ENCODE data around the gene APOC3.
"Not testable (repeated sequence)": the region's sequence is repeated elsewhere in the genome, so short reads cannot be mapped to it uniquely, and the experiment has no call there.

The APOC3 gene

DNA sequence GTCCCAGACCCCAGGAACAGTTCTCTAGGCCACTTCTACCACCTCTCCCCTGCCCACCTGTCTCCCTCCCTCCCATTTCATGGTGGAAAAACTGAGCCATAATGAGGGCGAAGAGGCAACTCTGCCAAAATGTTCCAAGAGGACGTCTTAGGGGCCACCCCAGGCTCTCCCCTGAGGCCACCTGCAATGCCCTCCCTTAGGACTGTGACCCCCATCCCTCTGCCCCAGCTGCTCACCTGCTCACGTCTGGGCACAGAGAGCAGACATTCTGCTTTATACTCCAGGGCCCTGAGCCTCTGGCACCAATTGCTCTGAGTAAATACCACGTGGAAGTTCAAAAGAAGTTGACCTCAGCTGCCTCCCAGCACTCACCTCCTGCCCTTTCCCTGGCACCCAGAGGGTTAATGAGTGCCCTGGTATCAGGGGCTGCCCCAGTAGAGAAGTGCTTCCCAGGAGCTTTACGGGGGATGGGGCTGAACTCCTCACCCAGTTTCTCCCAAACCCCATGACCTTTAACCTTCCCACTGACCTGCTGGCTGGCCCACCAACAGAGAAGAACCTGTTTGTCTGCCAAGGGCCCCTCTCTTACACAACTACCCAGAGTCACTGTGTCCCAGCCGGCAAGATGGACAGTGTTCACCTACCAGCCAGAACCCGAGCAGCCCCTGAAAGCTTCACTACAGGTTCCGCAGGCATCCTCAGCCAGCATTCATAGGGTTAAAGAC lies 37.4 kb upstream of the APOC3 start:
- Histone ChIP-seq H3K27me3 (ENCODE audit: control insufficient read depth, insufficient read depth, low read length) (no peaks in the 10 kb centered on the region), H3K4me1 (ENCODE audit: control insufficient read depth, insufficient read depth, low read length) (peaks cover 30% of the 10 kb centered on the region), H3K36me3 (ENCODE audit: control insufficient read depth, insufficient read depth, low read length) (no peaks in the 10 kb centered on the region), H3K9me3 (ENCODE audit: control insufficient read depth, low read length) (no peaks in the 10 kb centered on the region), H3K4me3 (ENCODE audit: low read length) (no peak overlapping the region), H3K9ac (ENCODE audit: low read length) (no peak overlapping the region)

DNA sequence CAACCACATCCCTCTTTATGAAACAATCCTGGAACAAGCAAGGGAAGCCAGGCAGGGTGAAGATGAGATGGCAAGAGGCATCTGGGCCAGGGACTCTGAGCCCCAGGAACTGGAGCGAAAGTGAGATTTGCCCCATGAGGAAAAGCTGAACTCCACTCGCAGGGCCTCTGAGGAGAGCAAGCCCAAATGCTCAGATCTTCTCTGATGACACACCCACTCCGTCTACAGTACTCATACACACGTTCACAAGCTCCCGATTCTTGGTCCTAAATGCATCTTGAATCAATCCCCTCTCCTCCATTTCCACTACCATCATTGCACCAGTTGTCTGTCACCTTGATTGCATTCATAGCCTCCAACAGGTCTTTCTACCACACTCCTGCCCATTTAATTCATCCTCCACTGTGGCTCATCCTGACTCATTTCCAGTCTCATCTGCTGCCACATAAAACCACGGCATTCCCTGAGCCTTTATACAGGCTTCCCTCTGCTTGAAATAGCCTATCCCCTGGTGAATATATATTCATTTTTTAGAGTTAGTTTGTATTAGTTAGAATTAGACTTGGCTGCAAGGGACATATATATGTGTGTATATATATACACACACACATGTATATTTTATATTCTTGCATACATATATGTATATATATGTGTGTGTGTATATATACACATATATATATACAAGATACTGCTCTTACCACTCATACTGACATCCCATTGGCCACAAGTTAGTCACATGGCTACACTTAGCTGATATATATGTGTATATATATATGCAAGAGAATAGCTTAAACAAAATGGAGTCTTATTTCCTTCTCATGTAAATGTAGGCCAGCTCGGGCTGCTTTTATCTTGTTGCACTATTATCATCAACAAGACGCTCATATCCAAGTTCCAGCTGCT lies 36.6 kb upstream of the APOC3 start:
- Histone ChIP-seq H3K36me3 (ENCODE audit: control insufficient read depth, insufficient read depth, low read length) (no peaks in the 10 kb centered on the region), H3K27me3 (ENCODE audit: control insufficient read depth, insufficient read depth, low read length) (no peaks in the 10 kb centered on the region), H3K4me1 (ENCODE audit: control insufficient read depth, insufficient read depth, low read length) (peaks cover 37% of the 10 kb centered on the region), H3K9me3 (ENCODE audit: control insufficient read depth, low read length) (no peaks in the 10 kb centered on the region), H3K9ac (ENCODE audit: low read length) (no peak overlapping the region), H3K4me3 (ENCODE audit: low read length) (no peak overlapping the region)

DNA sequence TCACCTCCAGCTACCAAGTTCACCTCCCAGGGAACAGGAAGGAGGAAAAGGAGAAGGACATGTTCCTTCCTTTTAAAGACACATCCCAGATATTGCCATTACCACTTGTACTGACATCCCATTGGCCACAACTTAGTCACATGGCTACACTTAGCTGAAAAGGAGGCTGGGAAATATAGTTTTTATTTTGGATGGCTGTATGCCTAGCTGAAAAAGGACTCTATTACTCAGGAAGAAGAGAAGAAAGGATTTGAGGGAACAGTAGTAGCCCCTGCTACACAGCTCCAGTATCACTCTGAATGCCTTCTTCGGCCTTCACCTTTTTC lies 36.0 kb upstream of the APOC3 start:
- H3K4me1 ChIP-seq (ENCODE audit: control insufficient read depth, insufficient read depth, low read length), result peaks cover 32% of the 10 kb centered on the region
- no peak overlapping the region for H3K9ac ChIP-seq (ENCODE audit: low read length)
- no peaks in the 10 kb centered on the region for H3K36me3 ChIP-seq (ENCODE audit: control insufficient read depth, insufficient read depth, low read length)
- no peaks in the 10 kb centered on the region for H3K27me3 ChIP-seq (ENCODE audit: control insufficient read depth, insufficient read depth, low read length)
- no peaks in the 10 kb centered on the region for H3K9me3 ChIP-seq (ENCODE audit: control insufficient read depth, low read length)
- no peak overlapping the region for H3K4me3 ChIP-seq (ENCODE audit: low read length)

DNA sequence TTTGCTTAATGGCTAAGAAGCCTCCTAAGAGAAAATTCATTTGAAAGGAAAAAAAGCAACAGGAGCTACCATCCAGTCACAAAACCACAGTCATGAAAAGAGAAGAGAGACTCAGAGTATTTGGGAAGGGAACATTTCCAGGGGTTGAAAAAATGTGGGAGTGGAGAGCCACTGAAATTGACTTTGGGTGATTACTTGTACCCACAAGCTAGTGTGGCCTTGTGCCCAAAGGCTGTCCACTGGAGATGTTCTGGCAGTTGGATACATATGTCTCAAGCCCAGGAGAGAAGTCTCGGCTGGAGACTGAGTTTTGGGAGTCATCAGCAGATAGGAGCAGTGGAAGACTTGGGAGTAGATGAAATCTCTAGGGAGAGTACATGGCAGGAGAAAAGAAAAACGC lies 34.9 kb upstream of the APOC3 start:
- Histone ChIP-seq H3K27me3 (ENCODE audit: control insufficient read depth, insufficient read depth, low read length) (no peaks in the 10 kb centered on the region), H3K4me1 (ENCODE audit: control insufficient read depth, insufficient read depth, low read length) (peaks cover 29% of the 10 kb centered on the region), H3K9ac (ENCODE audit: low read length) (no peak overlapping the region), H3K36me3 (ENCODE audit: control insufficient read depth, insufficient read depth, low read length) (no peaks in the 10 kb centered on the region), H3K9me3 (ENCODE audit: control insufficient read depth, low read length) (no peaks in the 10 kb centered on the region), H3K4me3 (ENCODE audit: low read length) (no peak overlapping the region)

DNA sequence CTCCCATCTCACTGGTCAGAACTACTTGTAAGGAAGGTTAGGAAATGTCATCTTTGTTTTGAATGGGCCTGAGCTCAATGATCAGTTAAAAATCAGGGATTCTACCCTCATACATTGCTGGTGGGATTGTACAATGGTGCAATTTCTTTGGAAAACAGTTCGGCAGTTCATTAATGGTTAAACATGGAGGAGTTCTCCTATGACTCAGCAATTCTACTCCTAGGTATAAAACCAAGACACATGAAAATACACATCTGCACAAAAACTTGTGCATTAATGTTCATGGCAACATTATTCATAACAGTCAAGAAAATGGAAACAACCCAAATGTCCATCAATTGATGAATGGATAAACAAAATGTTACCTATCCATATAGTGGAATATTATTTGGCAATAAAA lies 33.2 kb upstream of the APOC3 start:
- no peak overlapping the region for H3K9ac ChIP-seq (ENCODE audit: low read length)
- no peaks in the 10 kb centered on the region for H3K36me3 ChIP-seq (ENCODE audit: control insufficient read depth, insufficient read depth, low read length)
- no peaks in the 10 kb centered on the region for H3K27me3 ChIP-seq (ENCODE audit: control insufficient read depth, insufficient read depth, low read length)
- no peaks in the 10 kb centered on the region for H3K9me3 ChIP-seq (ENCODE audit: control insufficient read depth, low read length)
- H3K4me1 ChIP-seq (ENCODE audit: control insufficient read depth, insufficient read depth, low read length), result peaks cover 22% of the 10 kb centered on the region
- H3K4me3 ChIP-seq (ENCODE audit: low read length), result no peak overlapping the region

DNA sequence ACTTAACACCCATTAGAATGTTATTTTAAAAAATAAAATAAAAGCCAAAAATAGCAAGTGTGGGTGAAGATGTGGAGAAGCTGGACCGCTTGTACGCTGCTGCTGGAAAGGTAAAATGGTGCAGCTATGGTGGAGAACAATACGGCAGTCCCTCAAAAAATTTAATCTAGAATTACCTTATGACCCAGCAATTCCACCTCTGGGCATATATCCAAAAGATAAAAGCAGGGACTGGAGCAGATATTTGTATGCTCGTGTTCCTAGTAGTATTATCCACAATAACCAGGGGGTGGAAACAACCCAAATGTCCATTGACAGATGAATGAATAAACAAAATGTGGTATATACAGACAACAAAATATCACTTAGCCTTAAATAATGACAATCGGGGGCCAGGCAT lies 31.9 kb upstream of the APOC3 start:
- H3K4me3 ChIP-seq (ENCODE audit: low read length), result no peak overlapping the region
- no peak overlapping the region for H3K9ac ChIP-seq (ENCODE audit: low read length)
- H3K36me3 ChIP-seq (ENCODE audit: control insufficient read depth, insufficient read depth, low read length), result no peaks in the 10 kb centered on the region
- no peaks in the 10 kb centered on the region for H3K9me3 ChIP-seq (ENCODE audit: control insufficient read depth, low read length)
- peaks cover 11% of the 10 kb centered on the region for H3K4me1 ChIP-seq (ENCODE audit: control insufficient read depth, insufficient read depth, low read length)
- H3K27me3 ChIP-seq (ENCODE audit: control insufficient read depth, insufficient read depth, low read length), result no peaks in the 10 kb centered on the region

DNA sequence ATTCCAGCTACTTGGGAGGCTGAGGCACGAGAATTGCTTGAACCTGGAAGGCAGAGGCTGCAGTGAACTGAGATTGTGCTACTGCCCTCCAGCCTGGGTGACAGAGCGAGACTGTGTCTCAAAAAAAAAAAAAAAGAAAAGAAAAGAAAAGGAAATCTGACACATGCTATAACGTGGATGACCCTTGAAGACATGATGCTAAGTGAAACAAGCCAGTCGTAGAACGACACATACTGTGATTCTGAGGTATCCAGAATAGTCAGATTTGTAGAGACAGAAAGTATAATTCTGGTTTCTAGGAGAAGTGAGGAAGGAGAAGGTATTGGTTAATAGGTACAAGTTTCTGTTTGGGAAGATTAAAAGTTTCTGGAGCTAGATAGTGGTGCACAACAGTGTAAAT lies 31.3 kb upstream of the APOC3 start:
- no peaks in the 10 kb centered on the region for H3K9me3 ChIP-seq (ENCODE audit: control insufficient read depth, low read length)
- no peak overlapping the region for H3K9ac ChIP-seq (ENCODE audit: low read length)
- no peak overlapping the region for H3K4me3 ChIP-seq (ENCODE audit: low read length)
- H3K4me1 ChIP-seq (ENCODE audit: control insufficient read depth, insufficient read depth, low read length), result peaks cover 11% of the 10 kb centered on the region
- no peaks in the 10 kb centered on the region for H3K36me3 ChIP-seq (ENCODE audit: control insufficient read depth, insufficient read depth, low read length)
- no peaks in the 10 kb centered on the region for H3K27me3 ChIP-seq (ENCODE audit: control insufficient read depth, insufficient read depth, low read length)

DNA sequence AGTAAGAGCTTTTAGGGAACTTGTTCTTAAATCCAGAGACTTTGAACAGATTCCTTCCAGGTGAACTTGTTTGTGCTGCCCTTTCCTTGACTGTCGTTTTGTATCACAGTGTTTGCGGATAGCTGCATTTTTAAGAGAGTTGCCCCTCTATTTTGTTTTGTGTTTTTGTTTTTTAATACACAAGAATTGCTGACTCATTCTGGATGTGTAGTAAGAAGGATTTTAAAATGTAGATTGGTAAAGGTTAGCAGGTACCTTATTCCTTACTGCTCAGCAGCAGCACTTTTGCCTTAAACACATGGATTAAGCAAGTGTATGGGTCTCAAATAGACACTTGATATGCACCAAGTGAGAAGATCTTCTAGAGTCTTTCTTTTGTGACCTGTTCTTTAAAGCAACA lies 29.1 kb upstream of the APOC3 start:
- Histone ChIP-seq H3K4me1 (ENCODE audit: control insufficient read depth, insufficient read depth, low read length) (peaks cover 11% of the 10 kb centered on the region), H3K4me3 (ENCODE audit: low read length) (no peak overlapping the region), H3K36me3 (ENCODE audit: control insufficient read depth, insufficient read depth, low read length) (no peaks in the 10 kb centered on the region), H3K27me3 (ENCODE audit: control insufficient read depth, insufficient read depth, low read length) (no peaks in the 10 kb centered on the region), H3K9me3 (ENCODE audit: control insufficient read depth, low read length) (no peaks in the 10 kb centered on the region), H3K9ac (ENCODE audit: low read length) (no peak overlapping the region)

DNA sequence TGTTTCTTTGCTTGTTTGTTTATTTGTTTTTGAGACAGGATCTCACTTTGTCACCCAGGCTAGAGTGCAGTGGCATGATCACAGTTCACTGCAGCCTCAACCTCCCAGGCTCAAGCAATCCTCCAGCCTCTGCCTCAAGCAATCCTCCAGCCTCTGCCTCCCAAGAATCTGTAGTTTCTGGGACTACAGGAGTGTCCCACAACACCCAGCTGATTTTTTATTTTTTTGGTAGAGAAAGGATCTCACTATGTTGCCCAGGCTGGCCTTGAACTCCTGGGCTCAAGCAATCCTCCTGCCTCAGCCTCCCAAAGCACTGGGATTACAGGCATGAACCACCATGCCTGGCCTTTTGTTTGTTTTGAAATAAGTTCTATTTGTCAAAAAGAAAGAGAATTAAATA lies 28.0 kb upstream of the APOC3 start:
- peaks cover 19% of the 10 kb centered on the region for H3K4me1 ChIP-seq (ENCODE audit: control insufficient read depth, insufficient read depth, low read length)
- not testable (repeated sequence) for H3K9me3 ChIP-seq (ENCODE audit: control insufficient read depth, low read length); H3K9ac ChIP-seq (ENCODE audit: low read length); H3K36me3 ChIP-seq (ENCODE audit: control insufficient read depth, insufficient read depth, low read length); H3K4me3 ChIP-seq (ENCODE audit: low read length); H3K27me3 ChIP-seq (ENCODE audit: control insufficient read depth, insufficient read depth, low read length)

DNA sequence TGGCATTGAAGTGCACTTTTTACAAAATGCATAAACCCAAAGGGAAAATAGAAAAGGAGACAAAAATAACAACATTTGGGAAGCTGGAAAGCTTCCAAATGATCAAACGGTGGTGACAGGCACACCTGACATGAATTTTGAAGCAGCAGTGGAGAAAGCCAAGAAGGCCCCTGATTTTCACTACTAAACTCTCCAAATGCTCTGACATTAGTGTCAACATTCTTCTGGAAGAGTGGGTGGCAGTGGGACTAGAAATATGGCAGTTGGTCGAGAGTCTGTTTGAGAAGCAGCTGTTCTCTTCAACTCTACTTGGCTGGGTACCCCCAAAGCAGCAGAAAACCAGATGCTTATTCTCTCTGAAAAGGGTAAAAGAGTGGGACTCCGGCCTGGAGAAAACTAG lies 25.7 kb upstream of the APOC3 start:
- no peaks in the 10 kb centered on the region for H3K36me3 ChIP-seq (ENCODE audit: control insufficient read depth, insufficient read depth, low read length)
- H3K4me3 ChIP-seq (ENCODE audit: low read length), result no peak overlapping the region
- no peak overlapping the region for H3K9ac ChIP-seq (ENCODE audit: low read length)
- peaks cover 27% of the 10 kb centered on the region for H3K4me1 ChIP-seq (ENCODE audit: control insufficient read depth, insufficient read depth, low read length)
- H3K9me3 ChIP-seq (ENCODE audit: control insufficient read depth, low read length), result no peaks in the 10 kb centered on the region
- H3K27me3 ChIP-seq (ENCODE audit: control insufficient read depth, insufficient read depth, low read length), result no peaks in the 10 kb centered on the region

DNA sequence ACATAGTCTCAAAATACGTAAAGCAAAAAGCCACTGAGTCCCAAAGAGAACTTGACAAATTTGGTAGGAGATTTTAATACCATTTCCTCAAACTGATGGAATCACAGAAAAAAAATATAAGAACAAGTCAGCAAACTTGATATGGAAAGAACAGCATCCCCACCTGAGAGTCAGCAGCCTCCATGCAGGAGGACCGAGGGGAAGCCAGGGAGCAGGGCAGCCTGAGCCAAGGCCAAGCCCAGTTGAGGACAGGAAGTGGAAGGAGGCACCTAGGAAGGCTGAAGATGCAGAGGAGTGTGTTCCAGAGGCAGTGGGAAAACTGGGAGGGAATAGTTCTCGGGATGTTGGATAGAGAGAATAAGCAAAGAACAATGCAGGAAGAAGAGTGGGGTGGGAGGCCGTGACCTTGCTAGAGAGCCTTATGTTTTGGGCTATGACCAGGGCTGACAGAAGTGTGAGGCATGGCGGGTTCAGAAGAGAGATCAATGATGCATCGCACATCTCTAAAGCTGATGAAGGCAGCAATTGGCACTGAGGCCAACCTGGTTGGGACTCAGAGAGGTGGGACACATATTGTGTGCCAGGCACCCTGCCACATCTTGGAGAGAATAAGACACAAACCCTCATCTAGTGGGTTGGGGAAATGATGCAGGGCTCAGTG lies 22.0 kb upstream of the APOC3 start:
- H3K4me1 ChIP-seq (ENCODE audit: control insufficient read depth, insufficient read depth, low read length), result peaks cover 36% of the 10 kb centered on the region
- no peak overlapping the region for H3K9ac ChIP-seq (ENCODE audit: low read length)
- no peaks in the 10 kb centered on the region for H3K27me3 ChIP-seq (ENCODE audit: control insufficient read depth, insufficient read depth, low read length)
- H3K9me3 ChIP-seq (ENCODE audit: control insufficient read depth, low read length), result no peaks in the 10 kb centered on the region
- no peak overlapping the region for H3K4me3 ChIP-seq (ENCODE audit: low read length)
- H3K36me3 ChIP-seq (ENCODE audit: control insufficient read depth, insufficient read depth, low read length), result no peaks in the 10 kb centered on the region

All from mucosa of stomach (tissue), 1 donor.